Prostate gland (tissue), 1 donor: ENCODE measurements around the gene FAP.

Experiments used
- POLR2A ChIP-seq: fragments of 450-650 bp; IDR thresholded peaks from one replicate; pipeline ENCODE4 v1.6.1; 2016; ENCODE audit warnings: antibody characterized with exemption, mild to moderate bottlenecking
- POLR2AphosphoS5 ChIP-seq: sonication (generic); formaldehyde crosslinking; IDR thresholded peaks from one replicate; pipeline ENCODE4 v1.6.1; 2017; ENCODE audit warnings: antibody characterized with exemption

DNA sequence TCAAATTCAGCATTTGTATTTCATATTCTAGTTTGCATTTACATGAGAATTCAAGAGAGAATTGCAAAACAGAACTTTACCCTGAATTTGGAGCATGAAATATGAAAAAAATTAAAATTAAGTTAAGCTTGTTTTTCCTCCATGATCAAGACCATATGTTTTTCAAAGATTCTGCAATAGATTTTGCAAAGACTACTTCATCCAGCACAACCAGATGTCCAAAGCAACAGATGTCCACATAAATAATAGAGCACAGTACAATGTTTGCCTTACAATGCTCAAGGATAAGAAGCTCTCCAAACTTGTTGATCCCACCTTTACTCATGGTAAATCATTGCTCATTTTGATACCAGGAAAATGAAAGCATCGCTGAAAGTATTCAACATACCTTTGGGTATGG, 25.6 kb downstream of the FAP start:
- no peak for TF ChIP-seq POLR2A
- TF ChIP-seq POLR2AphosphoS5 = no peak
